GM19193 (cell line): ENCODE results near the gene MYADML2.

Source experiments
- POLR2A ChIP-seq: IDR thresholded peaks from 4 replicates; pipeline ENCODE4 v1.6.1; 2011; ENCODE audit not compliant: insufficient read depth, insufficient read length; ENCODE audit errors: extremely low read depth

MYADML2 gene

GRCh38 chr17:81956607-81957589 is 9.9 kb upstream of the MYADML2 start:
- TF ChIP-seq POLR2A: no peak

DNA sequence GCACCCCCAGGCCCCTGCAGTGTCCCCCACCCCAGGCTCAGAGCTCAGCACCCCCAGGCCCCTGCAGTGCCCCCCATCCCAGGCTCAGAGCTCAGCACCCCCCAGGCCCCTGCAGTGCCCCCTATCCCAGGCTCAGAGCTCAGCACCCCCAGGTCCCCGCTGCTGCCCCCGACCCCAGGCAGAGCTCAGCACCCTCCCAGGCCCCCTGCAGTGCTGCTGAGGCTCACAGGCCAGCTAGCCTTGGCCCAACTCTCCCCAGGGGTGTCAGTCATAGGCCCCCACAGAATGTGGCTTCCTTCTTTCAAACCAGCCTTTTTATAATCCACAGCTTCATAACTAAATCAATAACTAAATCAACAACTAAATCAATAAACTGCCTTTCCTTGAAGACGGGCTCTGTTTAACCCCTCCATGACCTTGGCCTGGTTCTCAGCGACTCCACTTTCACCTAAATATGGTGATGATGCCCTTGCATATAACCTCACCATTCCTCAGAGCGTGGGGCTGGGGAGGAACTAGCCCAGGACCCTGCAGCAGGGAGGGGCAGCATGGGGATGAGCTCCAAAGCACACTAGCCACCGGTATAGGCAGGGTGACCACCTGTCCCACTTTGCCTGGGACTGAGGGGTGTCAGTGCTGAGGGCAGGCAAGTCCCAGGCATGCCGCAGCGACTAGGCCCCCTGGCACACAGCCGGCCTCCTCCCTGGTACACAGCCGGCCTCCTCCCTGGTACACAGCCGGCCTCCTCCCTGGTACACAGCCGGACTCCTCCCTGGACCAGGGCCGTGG is 8.9 kb upstream of the MYADML2 start:
- TF ChIP-seq POLR2A: no peak

- TF ChIP-seq POLR2A: no peak
Measured at GRCh38 chr17:81955058-81955681, 8.1 kb upstream of the MYADML2 start.

DNA sequence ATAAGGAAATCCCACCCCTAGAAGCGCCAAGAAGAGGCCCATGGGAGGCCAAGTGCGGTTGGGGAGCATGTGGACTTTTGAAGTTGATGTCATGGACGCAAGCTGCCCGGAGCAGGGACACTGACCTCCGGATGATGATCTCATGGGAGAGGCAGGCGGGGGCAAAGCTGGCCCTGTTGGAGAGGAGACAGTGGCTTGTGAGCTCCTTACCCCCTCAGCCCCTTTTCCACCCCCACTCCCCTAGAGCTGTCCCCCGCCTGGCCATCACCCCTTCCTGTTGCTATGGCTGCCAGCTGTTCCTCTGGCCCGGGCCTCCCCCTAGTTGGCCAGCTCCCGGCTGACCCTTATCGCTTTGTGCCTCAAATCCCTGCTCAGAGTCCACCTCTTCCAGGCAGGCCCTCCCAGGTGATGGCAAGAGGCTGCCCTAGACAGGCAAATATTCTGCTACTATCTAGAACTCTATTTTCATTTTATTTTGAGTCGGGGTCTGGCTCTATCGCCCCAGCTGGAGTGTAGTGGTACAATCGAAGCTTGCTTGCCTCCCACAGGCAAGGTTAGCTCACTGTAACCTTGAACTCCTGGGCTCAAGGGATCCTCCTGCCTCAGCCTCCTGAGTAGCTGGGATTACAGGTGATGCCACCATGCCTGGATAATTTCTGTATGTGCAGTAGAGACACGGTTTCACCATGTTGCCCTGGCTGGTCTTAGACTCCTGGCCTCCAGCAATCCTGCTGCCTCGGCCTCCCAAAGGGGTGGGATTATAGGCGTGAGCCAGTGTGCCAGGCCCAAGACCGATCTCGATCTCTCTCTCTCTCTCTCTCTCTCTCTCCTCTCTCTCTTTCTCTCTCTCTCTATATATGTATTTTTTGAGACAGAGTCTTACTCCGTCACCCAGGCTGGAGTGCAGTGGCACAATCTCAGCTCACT is 7.4 kb upstream of the MYADML2 start:
- no peak for TF ChIP-seq POLR2A

DNA sequence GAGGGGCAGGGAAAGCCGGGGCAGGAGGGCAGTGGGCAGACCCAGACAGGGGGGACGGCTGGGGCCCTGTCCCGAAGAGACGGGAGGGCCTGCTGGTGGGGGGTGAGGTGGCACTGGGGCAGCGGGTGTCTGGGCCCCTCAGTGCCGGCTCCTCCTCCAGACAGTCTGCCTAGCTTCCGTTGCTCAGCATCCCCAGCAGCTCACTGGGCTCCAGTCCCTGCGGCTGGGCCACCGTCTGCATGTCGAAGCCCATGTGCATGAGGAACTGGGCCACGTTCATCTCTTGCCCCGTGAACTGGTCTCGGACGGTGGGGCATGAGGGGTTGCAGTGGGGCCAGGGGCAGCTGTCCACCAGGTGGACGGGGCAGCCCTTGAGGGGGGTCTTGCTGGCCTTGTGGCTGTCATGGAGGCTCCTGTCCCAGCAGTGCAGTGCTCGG is 5.8 kb upstream of the MYADML2 start:
- TF ChIP-seq POLR2A: no peak

DNA sequence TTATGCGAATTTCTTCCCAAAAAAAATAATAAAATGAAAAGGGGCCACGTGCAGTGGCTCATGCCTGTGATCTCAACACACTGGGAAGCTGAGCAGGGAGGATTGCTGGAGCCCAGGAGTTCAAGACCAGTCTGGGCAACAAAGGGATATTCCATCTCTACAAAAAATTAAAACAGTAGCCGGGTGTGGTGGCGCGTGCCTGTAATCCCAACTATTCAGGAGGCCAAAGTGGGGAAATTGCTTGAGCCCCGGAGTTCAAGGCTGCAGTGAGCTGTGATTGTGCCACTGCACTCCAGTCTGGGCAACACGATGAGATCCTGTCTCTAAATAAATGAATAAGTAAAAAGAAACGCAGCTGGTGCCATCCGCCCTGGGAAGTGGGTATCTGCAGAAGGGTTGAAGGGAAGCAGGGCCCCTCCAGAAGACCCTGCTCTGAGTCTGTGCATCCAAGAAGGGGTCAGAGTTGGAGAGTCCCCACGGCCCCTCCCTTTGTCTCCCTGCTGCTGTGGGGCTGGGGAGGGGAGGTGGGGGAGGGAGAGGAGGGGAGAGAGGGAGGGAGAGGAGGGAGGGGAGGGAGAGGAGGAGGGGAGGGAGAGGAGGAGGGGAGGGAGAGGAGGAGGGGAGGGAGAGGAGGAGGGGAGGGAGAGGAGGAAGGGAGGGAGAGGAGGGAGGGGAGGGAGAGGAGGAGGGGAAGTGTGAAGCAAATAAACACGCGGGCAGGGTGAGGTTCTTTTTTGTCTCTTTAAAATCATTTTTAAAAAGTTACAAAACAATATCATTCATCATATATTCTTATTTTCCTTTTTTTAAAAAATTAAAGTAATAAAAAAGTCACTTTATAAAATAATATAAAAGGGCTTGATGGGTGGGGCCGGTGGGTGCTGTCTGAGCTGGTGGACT is 5.0 kb upstream of the MYADML2 start:
- TF ChIP-seq POLR2A: no peak

DNA sequence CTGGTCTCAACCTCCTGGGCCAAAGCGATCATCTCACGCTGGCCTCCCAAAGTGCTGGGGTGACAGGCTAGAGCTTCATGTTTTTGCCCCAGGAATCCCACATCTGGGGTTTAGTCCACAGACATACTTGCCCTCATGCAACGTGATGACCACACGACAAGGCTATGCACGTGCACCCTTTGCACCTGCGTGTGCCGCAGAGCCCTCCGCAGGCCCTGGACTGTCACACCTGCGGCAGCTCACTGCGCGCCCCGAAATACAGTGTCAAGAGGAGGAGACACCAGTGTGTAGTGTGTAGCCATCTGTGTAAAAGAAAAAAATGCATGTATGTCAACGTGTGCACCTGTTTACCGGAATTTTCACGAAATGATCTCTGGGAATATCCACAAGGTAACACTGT is 3.5 kb upstream of the MYADML2 start:
- TF ChIP-seq POLR2A: no peak

GRCh38 chr17:81948635-81949378 is 1.8 kb upstream of the MYADML2 start:
- no peak for TF ChIP-seq POLR2A

DNA sequence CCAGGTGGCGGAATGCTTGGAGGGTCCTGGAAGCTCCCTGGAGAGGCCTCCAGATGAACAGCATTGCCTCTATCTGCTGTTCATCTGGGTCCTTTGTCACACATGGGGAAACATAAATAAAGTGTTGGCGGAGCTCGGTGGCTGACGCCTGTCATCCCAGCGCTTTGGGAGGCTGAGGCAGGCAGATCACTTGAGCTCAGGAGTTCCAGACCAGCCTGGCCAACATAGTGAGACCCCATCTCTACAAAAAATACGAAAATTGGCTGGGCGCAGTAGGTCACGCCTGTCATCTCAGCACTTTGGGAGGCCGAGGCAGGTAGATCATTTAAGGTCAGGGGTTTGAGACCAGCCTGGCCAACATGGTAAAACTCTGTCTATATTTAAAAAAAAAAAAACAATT is 2.2 kb downstream of the MYADML2 start:
- no peak for TF ChIP-seq POLR2A

DNA sequence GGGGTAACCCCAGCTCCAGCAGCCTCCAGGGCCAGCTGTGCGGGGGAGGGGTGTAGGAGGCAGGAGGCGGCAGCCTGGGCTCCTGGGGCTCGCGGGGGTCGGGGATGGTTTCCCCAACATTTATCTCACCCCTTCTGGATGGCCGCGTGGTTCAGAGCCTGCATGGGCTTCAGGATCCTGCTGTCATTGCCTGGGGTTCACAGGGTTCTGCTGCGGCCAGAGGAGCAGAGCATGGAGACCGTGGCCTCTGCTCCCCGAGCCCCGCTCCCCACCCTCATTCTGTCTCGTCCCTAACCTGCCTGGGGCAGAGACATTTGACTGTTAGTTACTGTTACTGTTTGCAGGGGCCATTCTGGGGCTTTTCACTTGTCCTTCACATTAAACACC is 4.9 kb downstream of the MYADML2 start:
- no peak for TF ChIP-seq POLR2A

- no peak for TF ChIP-seq POLR2A
Measured at GRCh38 chr17:81941484-81942166, 5.4 kb downstream of the MYADML2 start.

GRCh38 chr17:81940538-81941483 is 6.2 kb downstream of the MYADML2 start:
- no peak for TF ChIP-seq POLR2A
